Inflammatory macrophage treated with lipopolysaccharide for 4 hours (primary cell): ENCODE data around the gene SLC22A1.
"Not testable (repeated sequence)": the region's sequence is repeated elsewhere in the genome, so short reads cannot be mapped to it uniquely, and the experiment has no call there.

Experiments used
- DNase-seq: peaks from one replicate; pipeline ENCODE4 v3.0.0-alpha.2; 2020

The SLC22A1 gene

GRCh38 chr6:160125105-160125504 lies 3.5 kb downstream of the SLC22A1 start:
- DNase-seq: not testable (repeated sequence)

DNA sequence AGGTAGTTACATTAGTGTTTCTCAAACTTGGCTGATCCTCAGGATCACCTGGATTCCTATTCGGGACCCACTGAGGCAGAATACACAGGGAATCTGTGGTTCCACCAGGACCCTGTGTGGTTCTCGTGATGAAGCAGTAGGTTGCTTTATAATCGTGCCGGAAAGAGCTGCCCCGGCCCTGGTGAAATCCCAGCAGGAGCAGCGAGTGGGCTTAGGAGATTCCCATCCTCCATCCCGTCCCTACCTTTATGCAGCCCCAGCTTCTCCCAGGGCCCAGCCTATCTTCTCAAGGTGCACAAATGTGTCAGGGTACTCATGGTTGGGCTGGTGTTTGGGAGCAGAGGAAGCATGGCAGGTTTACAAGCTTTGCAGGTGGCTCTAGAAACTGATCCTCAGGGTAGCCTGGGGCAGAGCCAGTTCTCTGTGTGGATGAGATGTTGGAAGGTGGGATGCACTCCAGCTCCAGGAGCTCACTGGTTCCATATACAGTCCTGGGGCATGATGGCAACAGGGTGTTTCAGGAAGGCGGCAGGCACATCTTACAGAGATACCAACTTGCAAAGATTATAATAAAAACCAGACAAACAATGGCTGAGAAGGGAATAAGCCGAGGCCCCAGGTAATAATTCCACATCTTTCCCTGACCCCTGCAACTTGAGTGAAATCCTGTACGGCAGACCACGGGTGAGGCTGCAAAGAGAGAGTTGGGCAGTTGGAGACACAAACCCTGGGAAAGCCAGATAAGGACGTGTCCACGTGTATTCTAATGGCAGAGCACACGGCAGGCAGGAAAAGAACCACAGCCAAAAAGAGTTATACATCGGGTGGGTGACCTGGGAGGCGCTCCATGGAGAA lies 5.9 kb downstream of the SLC22A1 start:
- DNase-seq: no peak

DNA sequence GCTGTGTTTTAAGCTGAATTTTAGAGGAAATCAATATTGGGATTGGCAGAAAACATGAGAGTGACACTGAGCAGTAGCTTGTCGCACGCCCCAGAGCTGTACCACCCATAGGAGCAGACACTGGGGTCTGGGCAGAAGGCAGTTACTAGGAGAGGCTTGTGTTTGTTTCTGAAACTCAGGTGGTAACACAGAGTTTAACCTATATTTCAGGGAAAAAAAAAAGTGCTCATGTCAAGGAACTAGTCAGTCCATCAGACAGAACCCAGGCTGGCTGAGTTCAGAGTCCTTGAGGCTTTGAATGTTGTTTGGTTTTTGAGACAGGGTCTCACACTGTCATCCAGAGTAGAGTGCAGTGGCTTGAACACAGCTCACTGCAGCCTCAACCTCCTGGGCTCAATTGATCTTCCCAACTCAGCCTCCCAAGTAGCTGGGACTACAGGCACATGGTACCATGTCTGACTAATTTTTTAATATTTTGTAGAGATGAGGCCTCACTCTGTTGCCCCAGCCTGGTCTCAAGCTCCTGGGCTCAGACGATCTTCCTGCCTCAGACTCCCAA lies 6.6 kb downstream of the SLC22A1 start:
- DNase-seq: no peak

GRCh38 chr6:160128879-160129516 lies 7.4 kb downstream of the SLC22A1 start:
- DNase-seq: no peak

GRCh38 chr6:160129881-160130615 lies 8.4 kb downstream of the SLC22A1 start:
- no peak for DNase-seq

DNA sequence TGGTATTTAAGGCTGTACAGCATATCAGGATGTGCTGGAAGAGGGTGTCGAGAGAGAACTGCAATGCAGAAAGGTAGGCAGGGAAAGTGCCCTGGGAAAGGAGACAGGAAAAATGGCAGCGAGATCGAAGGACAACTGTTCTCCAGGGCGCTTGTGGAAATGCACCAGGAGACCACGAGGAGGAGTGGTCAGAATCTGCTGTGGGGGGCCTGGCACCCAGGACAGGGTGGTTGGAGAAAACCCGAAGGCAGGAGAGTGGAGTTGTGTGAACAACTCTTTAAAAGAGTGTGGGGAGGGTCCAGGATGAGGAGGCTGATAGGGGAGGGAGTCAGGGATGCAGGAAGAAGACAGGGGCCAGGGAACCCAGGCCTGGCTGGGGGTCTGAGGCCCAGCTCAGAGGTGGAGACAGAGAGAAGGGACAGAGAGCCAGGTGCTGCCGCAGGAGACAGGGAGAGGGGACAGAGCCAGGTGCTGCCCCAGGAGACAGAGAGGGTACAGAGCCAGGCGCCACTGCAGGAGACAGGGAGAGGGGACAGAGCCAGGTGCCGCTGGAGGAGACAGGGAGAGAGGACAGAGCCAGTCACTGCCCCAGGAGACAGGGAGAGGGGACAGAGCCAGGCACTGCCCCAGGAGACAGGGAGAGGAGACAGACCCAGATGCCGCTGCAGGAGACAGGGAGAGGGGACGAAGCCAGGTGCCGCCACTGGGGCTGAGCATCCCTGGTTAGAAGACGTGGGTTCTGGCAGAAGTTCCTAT lies 9.3 kb downstream of the SLC22A1 start:
- no peak for DNase-seq

GRCh38 chr6:160131636-160132296 lies 10.2 kb downstream of the SLC22A1 start:
- no peak for DNase-seq

DNA sequence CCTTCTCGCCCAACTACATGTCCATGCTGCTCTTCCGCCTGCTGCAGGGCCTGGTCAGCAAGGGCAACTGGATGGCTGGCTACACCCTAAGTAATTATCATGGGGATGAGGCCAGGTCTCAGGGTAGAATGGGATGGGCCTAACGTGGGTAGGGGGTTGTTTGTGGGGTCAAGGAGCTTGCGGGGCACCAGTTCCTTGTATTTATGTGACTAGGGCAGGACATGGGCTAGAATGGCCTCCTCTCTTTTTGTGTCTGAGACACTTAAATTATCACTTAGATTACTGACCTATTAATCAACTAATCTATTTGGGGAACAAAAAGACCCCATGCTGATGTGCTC lies 10.7 kb downstream of the SLC22A1 start:
- DNase-seq: no peak

DNA sequence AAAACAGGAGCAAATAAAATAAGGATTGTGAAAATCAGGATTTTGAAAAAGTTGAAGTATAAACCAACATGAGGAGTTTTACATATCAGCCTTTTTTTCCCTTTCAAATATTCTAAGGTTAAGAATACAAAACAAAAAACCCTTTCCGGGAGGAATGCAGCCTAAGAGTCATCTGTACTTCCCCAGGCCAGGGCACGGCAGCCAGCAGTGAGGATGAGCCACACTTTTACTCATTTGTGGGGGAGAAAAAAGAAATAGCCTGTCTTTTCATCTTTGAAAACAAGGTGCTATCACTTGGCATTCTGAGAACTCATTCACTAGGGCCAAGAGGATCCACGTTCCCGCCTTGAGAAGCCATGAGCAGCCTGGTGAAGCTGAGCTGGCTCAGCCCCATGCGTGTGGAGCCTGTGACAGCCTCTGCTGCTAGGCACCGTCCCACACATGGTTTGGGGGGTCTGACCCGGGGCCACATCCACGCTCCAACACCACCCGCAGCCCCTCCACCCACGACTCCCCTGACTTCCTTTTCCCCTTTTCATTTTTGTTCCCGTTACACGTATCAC lies 11.2 kb downstream of the SLC22A1 start:
- DNase-seq: no peak

DNA sequence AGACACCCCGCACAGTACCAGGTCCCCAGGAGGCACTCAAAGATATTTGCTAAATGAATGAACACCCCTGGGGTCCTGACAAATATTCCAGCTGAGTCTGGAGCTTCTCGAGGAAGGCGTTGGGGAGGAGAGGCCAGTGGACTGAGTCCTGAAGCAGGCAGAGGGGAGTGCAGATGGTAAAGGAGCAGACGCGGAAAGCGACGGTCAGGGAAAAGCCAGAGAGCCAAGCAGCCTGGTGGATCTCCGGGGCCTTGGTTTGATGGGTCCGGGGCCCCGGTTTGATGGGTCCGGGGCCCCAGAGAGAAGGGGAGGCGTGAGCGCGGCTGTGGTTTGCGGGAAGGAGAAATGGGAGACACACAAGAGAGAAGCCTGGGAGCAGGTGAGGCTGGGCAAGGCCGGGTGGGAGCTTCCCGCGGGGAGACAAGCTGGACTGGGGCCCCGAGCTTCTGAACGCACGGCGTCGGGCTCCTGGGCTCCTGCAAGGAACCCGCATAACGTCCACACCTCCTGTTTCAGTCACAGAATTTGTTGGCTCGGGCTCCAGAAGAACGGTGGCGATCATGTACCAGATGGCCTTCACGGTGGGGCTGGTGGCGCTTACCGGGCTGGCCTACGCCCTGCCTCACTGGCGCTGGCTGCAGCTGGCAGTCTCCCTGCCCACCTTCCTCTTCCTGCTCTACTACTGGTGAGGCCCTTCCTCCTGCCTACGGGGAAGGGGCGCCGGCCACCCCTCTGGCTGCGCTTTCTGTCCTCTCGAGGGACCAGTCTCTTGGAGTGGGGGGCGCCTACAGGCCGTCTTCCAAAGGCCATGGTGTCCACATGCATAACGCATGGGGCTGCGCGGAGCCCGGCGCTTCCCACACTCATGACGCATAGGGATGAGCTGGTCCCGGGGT lies 12.1 kb downstream of the SLC22A1 start:
- DNase-seq: no peak

- peak; percentile 36 for DNase-seq
These were observed 12.7 kb downstream of the SLC22A1 start for GRCh38 chr6:160134337-160134751.

DNA sequence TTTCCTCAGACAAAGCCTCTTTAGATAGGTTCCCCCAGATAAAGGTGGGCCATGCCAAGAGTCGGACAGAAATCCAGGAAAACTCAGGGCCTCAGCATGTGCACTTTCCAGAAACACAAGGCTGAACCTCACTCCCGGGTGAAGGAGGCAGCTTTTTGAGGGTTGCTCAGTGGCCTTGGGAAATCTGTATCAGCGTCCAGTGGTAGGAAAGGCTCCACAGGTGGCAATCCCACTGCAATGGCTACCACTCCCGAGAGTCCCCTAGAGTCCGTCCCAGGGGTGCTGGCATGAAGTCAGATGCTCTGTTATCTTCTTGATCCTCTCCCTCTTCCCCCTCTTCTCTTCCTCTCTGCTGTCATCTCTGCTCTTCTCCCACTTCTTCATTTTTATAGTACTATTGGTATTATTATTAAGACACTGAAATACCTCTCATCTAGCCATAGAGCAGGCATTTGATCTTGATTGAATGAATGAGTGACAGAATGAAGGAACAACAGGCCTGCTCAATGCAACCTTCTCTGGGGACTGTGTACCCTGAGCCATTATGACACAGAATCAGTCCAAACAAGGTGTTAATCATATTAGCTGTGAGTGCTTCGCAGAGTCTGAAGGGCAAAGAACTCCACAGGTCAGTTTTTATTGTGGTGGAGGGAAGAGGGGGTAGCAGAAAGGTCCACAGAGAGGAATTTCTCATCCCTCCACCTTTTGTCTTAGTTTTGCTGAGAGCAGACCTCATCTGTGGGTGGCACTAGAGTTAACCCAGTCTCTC lies 13.3 kb downstream of the SLC22A1 start:
- DNase-seq: no peak

GRCh38 chr6:160135907-160136655 lies 14.5 kb downstream of the SLC22A1 start:
- DNase-seq: no peak

DNA sequence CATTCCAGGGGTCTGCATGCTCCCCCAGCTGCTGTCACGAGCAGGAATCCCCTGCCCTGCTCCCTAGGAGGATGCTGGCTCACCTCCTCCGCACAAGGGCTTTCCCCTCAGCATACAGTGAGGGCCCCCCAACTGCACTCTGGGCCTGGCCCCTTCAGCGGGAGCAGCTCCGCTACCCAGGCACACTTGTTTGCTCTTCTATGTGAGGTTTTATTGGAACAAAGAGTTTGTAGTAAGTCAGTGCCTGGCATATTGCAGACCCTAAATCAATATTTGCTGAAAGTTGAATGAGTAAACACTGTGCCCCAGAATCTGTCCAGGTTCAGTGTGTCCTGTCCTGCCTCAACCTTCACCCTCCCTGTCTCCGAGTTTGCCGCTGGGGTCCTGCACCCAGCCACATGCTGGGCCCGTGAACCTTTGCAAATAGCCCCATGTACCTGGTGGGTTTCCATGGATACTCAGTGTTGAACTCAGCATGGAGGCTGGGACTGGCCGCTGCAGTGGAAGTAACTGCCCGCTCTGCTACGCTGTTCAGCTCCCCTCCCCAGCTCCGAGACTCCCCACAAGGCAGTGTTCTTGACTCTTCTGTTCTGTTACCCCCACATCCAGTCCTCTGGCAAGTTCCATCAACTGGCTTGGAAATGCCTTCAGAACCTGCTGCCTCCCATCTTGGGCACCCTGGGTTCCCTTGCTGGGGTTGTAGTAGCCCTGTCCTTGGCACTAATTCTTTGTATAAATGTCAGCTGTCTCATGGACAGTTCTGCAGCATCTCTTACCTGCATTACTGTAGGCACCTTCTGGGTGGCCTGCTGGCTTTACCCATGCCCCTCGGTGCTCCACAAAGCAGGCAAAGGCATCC lies 15.7 kb downstream of the SLC22A1 start:
- no peak for DNase-seq

DNA sequence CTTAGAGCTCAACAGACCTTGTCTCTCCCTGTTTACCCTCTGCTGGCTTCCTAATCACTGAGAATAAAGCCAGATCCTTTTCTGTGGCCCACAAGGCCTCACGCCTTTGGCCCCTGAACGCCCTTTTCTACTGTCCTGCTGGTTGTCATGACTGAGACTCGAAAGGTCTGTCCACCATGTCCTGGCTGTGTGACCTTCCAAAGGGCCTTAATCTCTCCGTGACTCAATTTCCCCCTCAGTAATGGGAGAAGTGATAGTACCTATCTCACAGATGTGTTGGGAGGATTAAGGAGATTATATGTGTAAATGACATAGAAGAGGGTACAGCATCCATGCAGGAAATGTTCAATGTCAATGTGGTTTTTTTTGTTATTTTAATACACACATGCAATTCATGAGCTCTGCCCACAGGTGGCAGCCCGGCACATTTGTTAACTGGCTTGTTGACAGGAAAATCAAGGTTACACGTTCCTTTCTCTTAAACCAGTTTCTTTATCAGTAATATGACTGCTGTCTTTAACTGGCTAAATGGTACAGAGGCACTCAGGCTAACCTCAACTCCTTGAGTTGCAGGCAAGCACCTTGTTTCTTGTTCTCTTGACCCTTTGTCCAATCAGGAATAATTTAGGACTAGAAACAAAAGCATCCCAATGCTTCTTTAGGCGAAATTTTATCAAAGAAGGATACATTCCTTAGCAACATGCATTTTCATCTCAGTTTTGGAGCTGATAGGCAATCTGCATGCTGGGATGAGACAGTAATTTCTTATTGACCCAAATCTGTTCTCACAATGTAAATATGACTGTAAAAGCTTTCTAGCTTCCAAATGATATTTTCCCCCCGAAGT lies 16.6 kb downstream of the SLC22A1 start:
- peak; percentile 11 for DNase-seq

DNA sequence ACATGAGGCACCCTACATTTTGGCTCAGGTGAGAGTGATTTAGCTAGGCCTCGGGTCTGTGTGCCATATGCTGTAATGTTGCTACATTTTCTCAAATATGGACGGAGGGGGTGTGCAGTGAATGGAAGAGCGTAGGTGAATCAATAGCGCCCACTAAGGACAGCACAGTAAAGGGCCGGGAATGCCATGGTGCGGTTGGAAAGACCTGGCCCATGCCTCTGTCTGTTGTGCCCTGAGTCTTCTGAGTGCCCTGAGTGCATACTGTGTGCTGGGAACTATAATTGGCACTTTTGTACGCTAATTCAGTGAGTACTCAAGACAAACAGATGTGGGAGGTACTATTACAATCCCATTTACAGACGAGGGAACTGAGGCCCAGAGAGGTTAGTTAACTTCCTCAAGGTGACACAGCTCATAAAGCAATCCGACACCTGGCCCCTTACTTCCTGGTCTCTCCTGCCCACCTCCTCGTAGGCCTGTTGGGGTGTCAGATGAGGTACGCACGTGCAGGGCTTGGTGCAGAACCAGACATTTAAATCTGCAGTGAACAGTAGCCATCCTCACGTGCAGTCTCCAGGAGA lies 17.3 kb downstream of the SLC22A1 start:
- DNase-seq: no peak

DNA sequence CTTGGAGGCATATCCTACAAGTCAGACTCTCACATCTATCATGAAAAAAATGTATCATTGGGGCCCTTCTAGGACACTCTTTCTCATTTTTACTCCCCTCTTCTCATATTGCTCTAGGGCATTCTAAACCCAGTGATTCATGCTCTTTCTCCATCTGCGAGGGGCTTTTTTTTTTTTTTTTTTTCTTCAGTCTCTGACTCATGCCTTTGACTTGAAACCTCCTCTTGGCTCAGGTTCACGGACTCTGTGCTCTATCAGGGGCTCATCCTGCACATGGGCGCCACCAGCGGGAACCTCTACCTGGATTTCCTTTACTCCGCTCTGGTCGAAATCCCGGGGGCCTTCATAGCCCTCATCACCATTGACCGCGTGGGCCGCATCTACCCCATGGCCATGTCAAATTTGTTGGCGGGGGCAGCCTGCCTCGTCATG lies 17.8 kb downstream of the SLC22A1 start:
- DNase-seq: no peak
